Dermis microvascular lymphatic vessel endothelial cell (primary cell): ENCODE measurements around the gene MGST2. TPM values are rescaled to one million over a fixed set of nuclear protein-coding genes. Genes with fewer than 3 reads are reported as not detected.
A peak's percentile ranks its signal among the peaks of the same experiment; 100 is the strongest.
"Not testable (repeated sequence)": the region's sequence is repeated elsewhere in the genome, so short reads cannot be mapped to it uniquely, and the experiment has no call there.

Experiments
- DNase-seq, 2 donors: peaks; one replicate each; pipeline versions ENCODE4 v3.0.0 to v3.0.0-alpha.2; 2010; ENCODE audit warnings: low read depth in 2 of 2
- total RNA-seq: library from RNA; depleted of rRNA; stranded (reverse); fragments of >200 nt; gene quantifications from 2 replicates; pipeline ENCODE4 v1.2.1, GENCODE V29; 2014

Gene MGST2
- total RNA-seq, result 61.4 and 68.7 TPM in 2 replicates

GRCh38 chr4:139665690-139666529 lies at the start of gene MGST2:
Gene MGST2 (plus strand): TSS chr4:139665819. CDS start chr4:139666020, 201 bp downstream.
- peak; percentile 91 to 98 for DNase-seq

GRCh38 chr4:139617702-139618490 lies 47.7 kb upstream of the MGST2 start:
- DNase-seq, result peak in 1 of 2 donors; percentile 32

- DNase-seq, result peak; percentile 22 to 39
Measured at GRCh38 chr4:139619644-139620043, 46.0 kb upstream of the MGST2 start.

- no peak for DNase-seq
Measured at GRCh38 chr4:139622901-139623381, 42.7 kb upstream of the MGST2 start.

- DNase-seq, result no peak
Measured at GRCh38 chr4:139624441-139625092, 41.1 kb upstream of the MGST2 start.

GRCh38 chr4:139625093-139625455 lies 40.5 kb upstream of the MGST2 start:
- no peak for DNase-seq

- no peak for DNase-seq
Measured at GRCh38 chr4:139625482-139625881, 40.1 kb upstream of the MGST2 start.

GRCh38 chr4:139628184-139629012 lies 37.2 kb upstream of the MGST2 start:
- no peak for DNase-seq

- no peak for DNase-seq
Measured at GRCh38 chr4:139629436-139630125, 36.0 kb upstream of the MGST2 start.

GRCh38 chr4:139630126-139630495 lies 35.5 kb upstream of the MGST2 start:
- no peak for DNase-seq

- DNase-seq, result no peak
Measured at GRCh38 chr4:139630991-139631390, 34.6 kb upstream of the MGST2 start.

GRCh38 chr4:139631791-139632190 lies 33.8 kb upstream of the MGST2 start:
- no peak for DNase-seq

GRCh38 chr4:139632739-139633138 lies 32.9 kb upstream of the MGST2 start:
- DNase-seq, result not testable (repeated sequence)

- peak; percentile 10 to 23 for DNase-seq
Measured at GRCh38 chr4:139633195-139633594, 32.4 kb upstream of the MGST2 start.

GRCh38 chr4:139633661-139634060 lies 32.0 kb upstream of the MGST2 start:
- DNase-seq, result peak; percentile 37 to 61

- no peak for DNase-seq
Measured at GRCh38 chr4:139635966-139636365, 29.7 kb upstream of the MGST2 start.

GRCh38 chr4:139638306-139638705 lies 27.3 kb upstream of the MGST2 start:
- DNase-seq, result not testable (repeated sequence)

- no peak for DNase-seq
Measured at GRCh38 chr4:139639654-139640053, 26.0 kb upstream of the MGST2 start.

GRCh38 chr4:139641218-139641617 lies 24.4 kb upstream of the MGST2 start:
- no peak for DNase-seq

GRCh38 chr4:139642364-139642763 lies 23.3 kb upstream of the MGST2 start:
- no peak for DNase-seq
